PC-9 (cell line): ENCODE results near the gene ADAMTS10.

Source experiments
- EZH2 ChIP-seq: fragments of 200-600 bp; sonication (generic); IDR thresholded peaks from 2 replicates; pipeline ENCODE4 v1.8.0; 2017; ENCODE audit warnings: antibody characterized with exemption, low read depth
- TF ChIP-seq, protein P1 (sequence below): fragments of 200-600 bp; sonication (generic); conservative IDR thresholded peaks from 2 replicates; pipeline ENCODE4 v1.6.1; 2017; ENCODE audit warnings: mixed run types, antibody characterized with exemption, mild to moderate bottlenecking, moderate library complexity

DNA sequence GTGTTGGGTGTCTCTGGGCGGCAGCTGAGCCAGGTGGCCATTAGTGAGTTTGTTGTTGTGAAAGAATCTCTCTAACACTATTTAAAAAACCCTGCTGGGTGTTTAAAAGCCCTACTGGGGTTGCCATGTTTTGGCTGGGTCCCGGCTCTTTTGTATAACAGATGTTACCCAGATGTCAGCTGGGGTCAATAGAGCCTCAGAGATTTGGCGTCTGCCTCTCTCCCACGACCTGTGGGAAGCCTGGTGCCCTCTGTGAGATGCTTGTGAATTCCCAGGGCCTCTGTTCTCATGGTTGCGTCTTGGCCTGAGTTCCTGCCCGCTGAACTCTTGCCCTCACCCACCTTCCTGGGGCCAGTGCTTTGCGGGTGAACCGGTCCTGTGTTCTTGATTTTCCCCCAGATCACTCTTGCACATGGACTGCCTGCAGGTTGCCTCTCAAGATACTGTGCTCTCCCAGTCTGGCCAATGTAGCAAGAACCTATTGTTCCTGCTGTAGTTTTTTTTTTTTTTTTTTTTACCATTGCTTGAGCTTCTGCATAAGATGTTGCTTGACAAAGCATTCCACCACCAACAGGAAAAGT, 29.4 kb upstream of the ADAMTS10 start:
- no peak for TF ChIP-seq EZH2
- TF ChIP-seq, protein P1, sequence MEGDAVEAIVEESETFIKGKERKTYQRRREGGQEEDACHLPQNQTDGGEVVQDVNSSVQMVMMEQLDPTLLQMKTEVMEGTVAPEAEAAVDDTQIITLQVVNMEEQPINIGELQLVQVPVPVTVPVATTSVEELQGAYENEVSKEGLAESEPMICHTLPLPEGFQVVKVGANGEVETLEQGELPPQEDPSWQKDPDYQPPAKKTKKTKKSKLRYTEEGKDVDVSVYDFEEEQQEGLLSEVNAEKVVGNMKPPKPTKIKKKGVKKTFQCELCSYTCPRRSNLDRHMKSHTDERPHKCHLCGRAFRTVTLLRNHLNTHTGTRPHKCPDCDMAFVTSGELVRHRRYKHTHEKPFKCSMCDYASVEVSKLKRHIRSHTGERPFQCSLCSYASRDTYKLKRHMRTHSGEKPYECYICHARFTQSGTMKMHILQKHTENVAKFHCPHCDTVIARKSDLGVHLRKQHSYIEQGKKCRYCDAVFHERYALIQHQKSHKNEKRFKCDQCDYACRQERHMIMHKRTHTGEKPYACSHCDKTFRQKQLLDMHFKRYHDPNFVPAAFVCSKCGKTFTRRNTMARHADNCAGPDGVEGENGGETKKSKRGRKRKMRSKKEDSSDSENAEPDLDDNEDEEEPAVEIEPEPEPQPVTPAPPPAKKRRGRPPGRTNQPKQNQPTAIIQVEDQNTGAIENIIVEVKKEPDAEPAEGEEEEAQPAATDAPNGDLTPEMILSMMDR: no peak
